ENCODE data around the gene SDCBP2.

GRCh38 chr20:1287306-1287705 lies 41.6 kb downstream of the SDCBP2 start:
- TF ChIP-seq CTCF (IDR thresholded peaks at IDR 0.05; ENCODE audit: insufficient read depth, low read depth, low read length), result no peak
- no peak for TF ChIP-seq EZH2 (IDR thresholded peaks at IDR 0.05; ENCODE audit: insufficient read depth, low read length)

All from astrocyte (in vitro differentiated cells and primary cell).